Mesendoderm (in vitro differentiated cells): ENCODE measurements around the gene SLC22A5.
A peak's percentile ranks its signal among the peaks of the same experiment; 100 is the strongest.

Experiments
- DNase-seq: peaks from one replicate; pipeline ENCODE4 v3.0.0; 2013
- H2AK5ac ChIP-seq: 2 replicates; pipeline ENCODE4 v1.6.1; 2013; ENCODE audit warnings: low read length, inconsistent platforms
- H2BK120ac ChIP-seq: 2 replicates; pipeline ENCODE4 v1.6.1; 2013; ENCODE audit warnings: low read depth, mild to moderate bottlenecking, low read length, moderate library complexity, mixed read lengths
- H2BK15ac ChIP-seq: replicated peaks from 2 replicates; pipeline ENCODE4 v1.6.1; 2013; ENCODE audit warnings: low read depth, mild to moderate bottlenecking, moderate library complexity
- H2BK5ac ChIP-seq: 2 replicates; pipeline ENCODE4 v1.6.1; 2013; ENCODE audit warnings: low read length, inconsistent platforms
- H3K18ac ChIP-seq: 2 replicates; pipeline ENCODE4 v1.6.1; 2013; ENCODE audit warnings: mild to moderate bottlenecking, low read length, mixed read lengths
- H3K23ac ChIP-seq: one replicate; pipeline ENCODE4 v1.6.1; 2013; ENCODE audit warnings: low read length
- H3K27ac ChIP-seq: 2 replicates; pipeline ENCODE4 v1.5.1; 2013; ENCODE audit warnings: low read depth, mild to moderate bottlenecking, inconsistent platforms, low read length, moderate library complexity
- H3K27me3 ChIP-seq: 2 replicates; pipeline ENCODE4 v1.6.1; 2013; ENCODE audit warnings: low read length, control low read depth, mild to moderate bottlenecking, inconsistent platforms; ENCODE audit not compliant: insufficient read depth, poor library complexity
- H3K36me3 ChIP-seq: 2 replicates; pipeline ENCODE4 v1.6.1; 2013; ENCODE audit warnings: low read length, inconsistent platforms; ENCODE audit not compliant: control insufficient read depth, insufficient read depth
- H3K4ac ChIP-seq: one replicate; pipeline ENCODE4 v1.6.1; 2013; ENCODE audit warnings: low read depth, mild to moderate bottlenecking, low read length, moderate library complexity
- H3K4me1 ChIP-seq: 2 replicates; pipeline ENCODE4 v1.6.1; 2013; ENCODE audit warnings: low read depth, low read length, inconsistent platforms; ENCODE audit not compliant: control insufficient read depth
- H3K4me2 ChIP-seq: 2 replicates; pipeline ENCODE4 v1.6.1; 2013; ENCODE audit warnings: low read length
- H3K4me3 ChIP-seq: 2 replicates; pipeline ENCODE4 v1.5.1; 2013; ENCODE audit warnings: mild to moderate bottlenecking, low read length
- H3K56ac ChIP-seq: one replicate; pipeline ENCODE4 v1.6.1; 2013; ENCODE audit warnings: low read length
- H3K79me1 ChIP-seq: 2 replicates; pipeline ENCODE4 v1.6.1; 2013; ENCODE audit warnings: low read length, inconsistent platforms
- H3K79me2 ChIP-seq: 2 replicates; pipeline ENCODE4 v1.6.1; 2013; ENCODE audit warnings: mild to moderate bottlenecking, low read length; ENCODE audit not compliant: control insufficient read depth, insufficient read depth
- H3K9ac ChIP-seq: 2 replicates; pipeline ENCODE4 v1.6.1; 2013; ENCODE audit warnings: low read length, inconsistent platforms
- H4K5ac ChIP-seq: one replicate; pipeline ENCODE4 v1.6.1; 2013; ENCODE audit warnings: low read length
- H4K8ac ChIP-seq: one replicate; pipeline ENCODE4 v1.6.1; 2013; ENCODE audit warnings: low read depth, mild to moderate bottlenecking, control low read depth, low read length, moderate library complexity
- WGBS: extraction: QIAGEN DNeasy Blood & Tissue Kit; methylation state at CpG from one replicate; pipeline ENCODE4 v1.1.7; 2013; ENCODE audit warnings: low lambda C conversion rate, missing lambda C conversion rate; ENCODE audit not compliant: insufficient coverage; ENCODE audit errors: extremely low coverage; 5-methylcytosine and 5-hydroxymethylcytosine counted together

Gene SLC22A5

DNA sequence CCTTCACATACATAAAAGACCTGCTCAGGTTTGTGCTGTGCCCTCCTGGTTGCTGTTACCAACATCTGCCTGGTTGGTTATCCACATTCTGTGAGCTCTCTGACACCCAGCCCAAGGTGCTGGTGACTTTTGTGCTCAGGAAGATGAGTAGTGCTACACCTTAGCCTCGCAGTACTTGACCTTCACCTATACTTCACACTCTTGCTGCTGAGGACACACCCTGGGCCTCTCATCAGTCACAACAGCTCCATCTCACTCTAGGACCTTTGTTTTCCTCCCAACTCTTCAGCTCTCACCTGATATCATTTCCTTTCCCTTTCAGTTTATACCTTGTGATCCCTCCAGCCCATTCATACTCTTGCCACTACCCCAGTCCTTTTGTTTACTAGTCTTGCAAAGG lies 10.7 kb upstream of the SLC22A5 start:
- H3K79me2 ChIP-seq = no peaks in the 10 kb centered on the region
- H3K36me3 ChIP-seq = no peaks in the 10 kb centered on the region
- H4K5ac ChIP-seq = no peak overlapping the region
- H3K27me3 ChIP-seq = no peaks in the 10 kb centered on the region
- H3K56ac ChIP-seq = no peak overlapping the region
- H3K9ac ChIP-seq = no peak overlapping the region
- no peak overlapping the region for H3K4me3 ChIP-seq
- H3K18ac ChIP-seq = no peak overlapping the region
- H3K4me2 ChIP-seq = no peak overlapping the region
- H2BK120ac ChIP-seq = no peak overlapping the region
- H3K4ac ChIP-seq = no peak overlapping the region
- H4K8ac ChIP-seq = no peak overlapping the region
- no peak overlapping the region for H2BK5ac ChIP-seq
- no peak for DNase-seq
- no peak overlapping the region for H3K27ac ChIP-seq
- no peaks in the 10 kb centered on the region for H3K79me1 ChIP-seq
- WGBS = no CpG with 5 or more reads among the region's 1 CpG
- H3K4me1 ChIP-seq = no peaks in the 10 kb centered on the region
- no peak overlapping the region for H2AK5ac ChIP-seq
- H2BK15ac ChIP-seq = no peak overlapping the region
- H3K23ac ChIP-seq = no peak overlapping the region

DNA sequence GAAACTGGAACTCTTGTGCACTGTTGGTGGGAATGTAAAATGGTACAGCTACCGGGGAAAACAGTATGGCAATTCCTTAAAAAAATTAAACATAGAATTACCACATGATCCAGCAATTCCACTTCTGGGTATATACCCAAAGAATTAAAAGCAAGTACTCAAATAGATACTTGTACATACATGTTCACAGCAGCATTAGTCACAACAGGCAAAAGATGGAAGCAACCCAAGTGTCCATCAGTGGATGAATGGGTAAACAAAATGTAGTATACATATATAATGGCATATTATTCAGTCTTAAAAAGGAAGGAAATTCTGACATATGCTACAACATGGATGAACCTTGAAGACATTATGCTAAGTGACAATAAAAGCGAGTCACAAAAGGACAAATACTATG lies 7.4 kb upstream of the SLC22A5 start:
- Histone ChIP-seq H3K27ac (no peak overlapping the region), H3K56ac (no peak overlapping the region), H3K36me3 (no peaks in the 10 kb centered on the region), H3K4me3 (no peak overlapping the region), H3K4me1 (no peaks in the 10 kb centered on the region), H3K23ac (no peak overlapping the region), H4K5ac (no peak overlapping the region), H2AK5ac (no peak overlapping the region), H3K27me3 (no peaks in the 10 kb centered on the region), H3K9ac (no peak overlapping the region), H3K4ac (no peak overlapping the region), H3K4me2 (no peak overlapping the region), H2BK15ac (no peak overlapping the region), H3K79me1 (no peaks in the 10 kb centered on the region), H3K18ac (no peak overlapping the region), H2BK5ac (no peak overlapping the region), H4K8ac (no peak overlapping the region), H3K79me2 (no peaks in the 10 kb centered on the region), H2BK120ac (no peak overlapping the region)
- no peak for DNase-seq
- WGBS = no CpG with 5 or more reads among the region's 2 CpGs

DNA sequence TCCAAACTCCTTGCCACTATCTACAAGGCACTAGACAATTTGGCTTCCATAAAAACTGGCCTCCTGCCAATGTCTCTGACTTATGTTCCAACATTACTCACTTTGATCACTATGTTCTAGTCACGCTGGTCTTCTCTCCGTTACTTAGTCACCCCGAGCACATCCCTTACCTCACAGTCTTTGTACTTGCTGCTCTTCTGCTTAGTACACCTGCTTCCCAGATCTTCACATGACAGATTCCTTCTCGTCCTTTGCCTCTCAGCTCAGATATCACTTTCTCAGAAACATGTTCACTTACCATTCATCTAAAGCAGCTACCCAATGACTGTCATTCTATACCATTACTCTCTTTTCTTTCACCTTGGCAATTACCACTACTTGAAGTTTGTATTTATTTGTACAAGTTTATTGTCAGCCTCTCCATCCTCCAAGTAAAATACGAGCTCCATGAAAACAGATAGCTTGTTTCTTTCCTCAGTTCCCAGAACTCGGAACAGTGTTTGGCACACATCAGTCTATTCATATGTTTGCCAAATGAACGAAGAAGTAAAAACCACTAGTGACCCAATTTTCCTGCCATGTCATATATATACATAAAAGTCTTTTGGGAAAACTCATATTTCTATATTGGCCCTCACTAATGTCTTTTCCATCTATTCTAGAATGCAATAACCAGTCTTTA lies 5.9 kb upstream of the SLC22A5 start:
- H4K5ac ChIP-seq = no peak overlapping the region
- no peak overlapping the region for H3K18ac ChIP-seq
- H2AK5ac ChIP-seq = no peak overlapping the region
- H2BK5ac ChIP-seq = no peak overlapping the region
- H2BK120ac ChIP-seq = no peak overlapping the region
- no peak overlapping the region for H2BK15ac ChIP-seq
- no peak overlapping the region for H3K27ac ChIP-seq
- H4K8ac ChIP-seq = no peak overlapping the region
- H3K79me1 ChIP-seq = no peaks in the 10 kb centered on the region
- WGBS = no CpG with 5 or more reads among the region's 7 CpGs
- H3K4ac ChIP-seq = no peak overlapping the region
- no peak overlapping the region for H3K23ac ChIP-seq
- no peaks in the 10 kb centered on the region for H3K79me2 ChIP-seq
- H3K36me3 ChIP-seq = no peaks in the 10 kb centered on the region
- H3K9ac ChIP-seq = no peak overlapping the region
- no peak for DNase-seq
- H3K56ac ChIP-seq = no peak overlapping the region
- no peaks in the 10 kb centered on the region for H3K27me3 ChIP-seq
- no peak overlapping the region for H3K4me2 ChIP-seq
- no peaks in the 10 kb centered on the region for H3K4me1 ChIP-seq
- H3K4me3 ChIP-seq = no peak overlapping the region

DNA sequence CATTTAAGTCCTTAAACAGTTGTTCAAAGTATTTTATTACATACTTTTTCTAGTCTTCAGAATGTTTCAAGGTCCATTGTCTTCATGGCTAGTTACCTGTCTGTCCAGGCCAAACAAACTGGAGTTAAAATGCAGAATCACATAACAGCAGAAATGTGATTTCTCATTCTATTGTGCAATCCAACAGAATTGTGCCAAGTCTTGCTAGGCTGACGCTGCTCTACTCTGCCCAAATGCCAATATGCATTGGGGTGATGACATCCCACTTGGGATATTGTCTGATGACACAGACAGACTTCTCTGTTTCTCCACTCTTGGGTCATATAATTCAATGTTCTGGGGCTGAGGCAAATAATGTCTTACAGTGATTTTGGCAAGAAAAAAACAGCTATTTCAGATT lies 5.2 kb upstream of the SLC22A5 start:
- Histone ChIP-seq H3K4ac (no peak overlapping the region), H2AK5ac (no peak overlapping the region), H3K23ac (no peak overlapping the region), H4K8ac (no peak overlapping the region), H3K4me3 (no peak overlapping the region), H4K5ac (no peak overlapping the region), H3K18ac (no peak overlapping the region), H3K27me3 (no peaks in the 10 kb centered on the region), H3K79me2 (no peaks in the 10 kb centered on the region), H3K56ac (no peak overlapping the region), H3K4me1 (no peaks in the 10 kb centered on the region), H2BK5ac (no peak overlapping the region), H2BK120ac (no peak overlapping the region), H3K9ac (no peak overlapping the region), H3K4me2 (no peak overlapping the region), H3K79me1 (no peaks in the 10 kb centered on the region), H3K27ac (no peak overlapping the region), H2BK15ac (no peak overlapping the region), H3K36me3 (no peaks in the 10 kb centered on the region)
- no CpG with 5 or more reads among the region's 1 CpG for WGBS
- DNase-seq = no peak

DNA sequence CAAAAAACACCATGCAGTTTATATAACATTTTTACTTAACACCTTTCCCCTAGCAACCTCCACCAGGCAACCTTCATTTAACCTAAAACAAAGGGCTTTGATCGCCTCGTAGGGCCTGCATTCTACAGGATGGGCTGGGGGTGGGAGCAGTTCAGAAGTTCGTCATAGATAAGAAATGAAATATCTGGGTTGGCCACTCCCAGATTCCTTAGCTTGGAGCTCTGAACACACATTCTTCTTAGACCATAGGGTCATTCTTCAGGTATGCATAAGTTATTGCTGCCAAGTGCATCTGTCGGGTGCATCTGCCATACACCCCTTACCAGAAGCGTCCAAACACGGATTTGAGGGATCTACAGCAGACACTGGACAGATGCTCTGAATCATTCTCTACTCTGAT lies 4.3 kb upstream of the SLC22A5 start:
- no CpG with 5 or more reads among the region's 6 CpGs for WGBS
- peak; percentile 37 for DNase-seq
- Histone ChIP-seq H2BK15ac (no peak overlapping the region), H3K36me3 (no peaks in the 10 kb centered on the region), H4K5ac (no peak overlapping the region), H3K4me3 (no peak overlapping the region), H3K4ac (no peak overlapping the region), H2AK5ac (no peak overlapping the region), H2BK120ac (no peak overlapping the region), H3K79me2 (no peaks in the 10 kb centered on the region), H3K79me1 (no peaks in the 10 kb centered on the region), H3K4me1 (no peaks in the 10 kb centered on the region), H3K27me3 (no peaks in the 10 kb centered on the region), H3K18ac (no peak overlapping the region), H4K8ac (no peak overlapping the region), H3K23ac (no peak overlapping the region), H2BK5ac (no peak overlapping the region), H3K27ac (no peak overlapping the region), H3K56ac (no peak overlapping the region), H3K9ac (no peak overlapping the region), H3K4me2 (no peak overlapping the region)

DNA sequence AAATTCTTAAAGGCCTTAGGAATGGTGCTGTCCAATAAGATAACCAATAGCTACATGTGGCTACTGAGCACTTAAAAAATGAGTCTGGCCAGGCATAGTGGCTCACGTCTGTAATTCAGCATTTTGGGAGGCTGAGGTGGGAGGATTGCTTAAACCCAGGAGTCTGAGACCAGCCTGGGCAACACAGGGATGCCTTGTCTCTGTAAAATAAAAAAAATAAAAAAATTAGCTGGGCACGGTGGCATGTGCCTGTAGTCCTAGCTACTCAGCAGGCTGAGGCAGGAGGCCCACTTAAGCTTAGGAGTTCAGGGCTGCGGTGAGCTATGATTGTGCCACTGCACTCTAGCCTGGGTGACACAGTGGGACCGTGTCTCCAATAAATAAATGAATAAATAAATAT lies 1.3 kb upstream of the SLC22A5 start:
- no peak overlapping the region for H3K9ac ChIP-seq
- H3K27me3 ChIP-seq = no peaks in the 10 kb centered on the region
- no peaks in the 10 kb centered on the region for H3K79me2 ChIP-seq
- H3K4me1 ChIP-seq = no peaks in the 10 kb centered on the region
- H3K36me3 ChIP-seq = no peaks in the 10 kb centered on the region
- H4K8ac ChIP-seq = no peak overlapping the region
- no peak overlapping the region for H2BK120ac ChIP-seq
- H2BK5ac ChIP-seq = no peak overlapping the region
- DNase-seq = no peak
- H3K18ac ChIP-seq = no peak overlapping the region
- no peak overlapping the region for H3K4me3 ChIP-seq
- no peak overlapping the region for H3K23ac ChIP-seq
- H3K79me1 ChIP-seq = no peaks in the 10 kb centered on the region
- H3K56ac ChIP-seq = no peak overlapping the region
- no peak overlapping the region for H3K4me2 ChIP-seq
- H2BK15ac ChIP-seq = no peak overlapping the region
- no peak overlapping the region for H3K27ac ChIP-seq
- H2AK5ac ChIP-seq = no peak overlapping the region
- no peak overlapping the region for H4K5ac ChIP-seq
- H3K4ac ChIP-seq = no peak overlapping the region
- no CpG with 5 or more reads among the region's 4 CpGs for WGBS
